HG03575 (cell line): Measurements from ENCODE around the gene PTPRG.

ENCODE experiments used
- ATAC-seq: cut with Tn5 transposase; IDR thresholded peaks from one replicate; pipeline ENCODE4 v1.9.1; 2021; ENCODE audit not compliant: unreplicated experiment, insufficient number of reproducible peaks, low FRiP score; ENCODE audit errors: extremely low read depth

Gene PTPRG

DNA sequence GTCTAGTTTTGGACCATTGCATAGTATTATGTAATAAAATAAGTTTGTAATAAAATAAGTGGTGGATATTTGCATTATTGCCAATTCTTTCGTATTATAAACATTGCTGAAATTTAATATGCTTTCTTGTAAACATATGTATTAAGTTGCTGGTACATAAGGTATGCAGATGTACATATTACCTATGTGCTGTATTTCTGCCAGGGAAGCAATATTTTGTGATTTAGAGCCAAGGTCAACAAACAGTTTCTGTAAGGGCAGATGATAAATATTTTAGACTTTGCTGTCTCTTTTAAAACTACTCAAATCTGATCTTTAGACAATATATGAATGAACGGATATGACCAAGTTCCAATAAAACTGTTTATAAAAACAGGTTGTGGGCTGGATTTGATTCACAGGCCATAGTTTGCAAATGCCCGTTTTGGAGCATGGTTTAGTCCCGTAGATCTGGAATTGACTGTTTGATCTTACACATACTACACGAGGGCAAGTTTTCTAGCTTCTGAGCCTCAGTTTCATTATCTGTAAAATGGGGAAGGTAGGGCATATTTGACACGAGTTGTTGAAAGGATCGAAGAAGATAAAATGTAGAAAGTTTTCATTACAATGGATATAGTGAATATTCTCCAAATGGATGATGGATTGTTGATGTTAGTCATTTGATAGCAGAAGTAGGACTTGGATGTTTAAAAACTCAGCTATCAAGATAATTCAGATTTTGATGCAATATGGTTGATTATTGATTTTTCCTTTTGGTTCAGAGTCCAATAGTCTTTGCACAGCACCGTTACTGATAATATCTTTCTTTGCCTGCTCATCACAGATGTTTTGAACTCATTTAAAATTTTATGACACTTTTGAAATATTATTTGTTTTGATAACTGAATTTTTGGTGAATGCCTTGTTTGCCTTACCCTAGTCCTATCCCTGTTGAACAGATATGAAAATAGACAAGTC is 417.4 kb downstream of the PTPRG start:
- ATAC-seq, result no peak

DNA sequence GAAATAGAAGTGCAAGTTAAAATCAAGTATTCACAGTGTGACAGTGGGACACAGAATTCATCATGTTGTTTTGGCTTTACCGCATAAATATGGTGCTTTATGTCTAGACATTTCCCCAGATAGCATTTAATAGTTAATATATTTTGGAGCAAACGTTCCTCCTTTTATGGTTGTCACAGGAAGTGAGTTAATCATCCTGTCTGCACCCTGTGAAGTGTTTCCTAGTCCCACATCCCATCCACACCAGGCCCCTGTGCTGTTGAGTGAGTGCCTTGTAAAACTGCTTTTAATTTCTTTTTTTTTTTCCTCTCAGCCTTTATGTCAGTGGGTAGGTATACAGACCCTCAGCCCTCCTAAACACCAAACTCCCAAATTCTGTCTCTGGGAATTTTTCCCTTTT is 418.3 kb downstream of the PTPRG start:
- ATAC-seq, result no peak

DNA sequence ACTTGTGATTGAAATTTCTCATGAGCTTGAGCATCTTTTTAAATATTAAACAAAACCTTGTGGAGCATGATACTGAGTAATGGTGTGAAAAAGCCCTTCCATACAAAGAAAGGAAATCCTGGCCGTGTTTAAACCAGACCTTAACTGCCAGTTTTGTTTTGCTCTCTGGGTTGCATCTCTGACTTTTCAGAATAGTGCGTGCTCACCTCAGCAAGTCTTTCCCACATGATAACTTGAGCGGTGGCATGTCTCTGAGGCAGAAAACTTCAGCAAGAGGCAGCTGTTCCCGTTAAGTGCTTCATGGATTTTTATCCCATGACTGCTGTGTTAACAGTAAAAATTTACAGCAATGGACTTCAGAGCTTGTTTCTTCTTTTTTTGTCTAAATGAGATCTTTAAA is 418.7 kb downstream of the PTPRG start:
- ATAC-seq, result no peak

DNA sequence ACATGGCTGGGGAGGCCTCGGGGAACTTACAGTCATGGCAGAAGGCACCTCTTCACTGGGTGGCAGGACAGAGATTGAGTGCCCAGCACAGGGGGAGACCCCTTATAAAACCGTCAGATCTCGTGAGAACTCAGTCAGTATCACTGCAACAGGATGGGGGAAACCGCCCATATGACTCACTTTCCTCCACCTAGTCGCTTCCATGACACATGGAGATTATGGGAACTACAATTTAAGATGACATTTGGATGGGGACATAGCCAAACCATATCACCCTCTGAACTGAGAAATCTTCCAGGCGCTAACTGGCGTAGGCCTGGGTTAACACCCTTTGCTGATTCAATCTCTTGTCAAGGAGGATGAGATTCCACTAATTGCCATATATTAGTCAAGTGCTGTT is 419.7 kb downstream of the PTPRG start:
- ATAC-seq, result no peak

- ATAC-seq, result no peak
These were observed 422.1 kb downstream of the PTPRG start for GRCh38 chr3:61983479-61983878.

- ATAC-seq, result no peak
These were observed 423.6 kb downstream of the PTPRG start for GRCh38 chr3:61985020-61985419.

DNA sequence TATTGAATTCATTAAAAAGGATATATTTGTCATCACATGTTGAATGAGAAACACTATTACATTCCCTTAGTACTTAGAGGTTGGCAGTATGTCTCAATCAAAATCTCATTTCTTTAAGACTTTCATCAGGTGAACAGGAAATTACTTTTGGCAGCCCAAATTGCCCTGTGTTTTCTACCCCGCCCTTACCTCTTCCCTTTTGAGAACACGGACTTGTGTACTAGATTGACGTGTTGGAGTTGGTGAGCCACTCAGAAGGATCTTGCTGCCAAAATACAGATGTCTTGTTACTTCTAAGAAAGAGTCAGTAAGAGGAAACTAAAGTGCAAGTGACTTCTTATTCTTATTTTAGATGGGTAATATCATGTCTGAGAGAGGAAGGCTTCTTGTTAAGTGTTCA is 425.1 kb downstream of the PTPRG start:
- ATAC-seq, result no peak

DNA sequence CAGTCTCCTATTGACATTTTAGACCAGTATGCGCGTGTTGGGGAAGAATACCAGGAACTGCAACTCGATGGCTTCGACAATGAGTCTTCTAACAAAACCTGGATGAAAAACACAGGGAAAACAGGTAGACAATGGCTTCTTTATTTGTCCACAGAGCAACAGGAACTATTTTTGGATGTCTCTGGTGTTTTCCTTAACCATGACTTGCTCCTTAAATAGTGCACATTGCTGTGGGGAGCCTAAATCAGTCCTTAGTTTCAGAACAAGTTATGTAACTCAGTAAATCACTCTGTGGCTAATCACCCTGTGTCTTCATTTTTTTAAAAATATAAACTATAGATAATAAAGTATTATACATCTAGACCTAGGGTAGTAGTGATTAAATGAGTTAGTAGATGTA is 428.3 kb downstream of the PTPRG start:
- ATAC-seq, result no peak

DNA sequence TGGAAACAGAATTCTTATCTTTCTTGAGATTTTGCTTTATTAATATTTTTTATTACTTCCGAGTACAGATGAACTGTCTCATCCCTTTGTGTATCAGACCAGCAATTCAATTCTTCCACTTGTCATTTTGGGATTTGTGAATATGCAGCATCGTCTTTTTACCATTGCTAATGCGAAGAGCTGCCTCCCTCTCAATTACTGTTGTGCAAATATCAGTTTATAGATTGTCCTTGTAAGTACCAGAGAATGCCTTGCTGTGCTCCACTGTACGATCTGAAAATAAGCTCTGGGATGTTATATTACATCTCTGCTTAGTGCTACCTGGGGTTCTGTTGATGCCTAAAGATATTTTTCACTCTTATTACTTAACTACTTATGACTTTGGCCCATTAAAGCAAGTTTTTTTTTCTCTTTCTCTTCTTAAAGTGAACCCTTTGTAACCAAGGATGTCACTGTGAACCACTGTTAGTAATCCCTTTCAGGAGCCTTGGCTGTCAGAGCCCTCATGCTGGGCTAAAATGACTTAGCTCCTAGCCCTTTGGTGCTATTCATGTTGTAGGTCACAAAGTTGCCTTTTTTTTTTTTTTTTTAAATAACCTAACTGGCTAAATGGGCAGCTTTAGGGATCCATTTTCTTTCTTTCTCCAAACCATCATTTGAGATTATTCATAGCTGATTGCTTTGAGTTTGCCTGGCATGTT is 429.1 kb downstream of the PTPRG start:
- no peak for ATAC-seq

DNA sequence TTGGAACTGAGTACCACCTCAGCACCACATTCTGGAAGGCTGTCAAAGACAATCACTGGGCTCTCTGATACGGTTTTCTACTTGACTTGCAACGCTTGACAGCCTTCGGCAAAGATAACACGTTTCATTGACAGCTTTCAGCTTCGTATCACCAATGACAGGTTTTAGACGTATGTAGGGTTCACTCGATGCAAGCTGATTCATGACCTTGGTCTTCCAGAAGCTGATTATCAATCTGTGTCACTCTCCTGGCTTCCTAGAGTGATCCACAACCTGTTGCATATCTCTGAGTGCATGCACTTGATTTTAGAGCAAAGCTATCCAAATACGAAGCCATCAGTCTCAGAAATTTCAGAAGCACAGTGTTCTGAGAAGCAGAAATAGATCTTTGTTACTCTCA is 430.3 kb downstream of the PTPRG start:
- no peak for ATAC-seq

- ATAC-seq, result no peak
These were observed 435.0 kb downstream of the PTPRG start for GRCh38 chr3:61996366-61996765.

DNA sequence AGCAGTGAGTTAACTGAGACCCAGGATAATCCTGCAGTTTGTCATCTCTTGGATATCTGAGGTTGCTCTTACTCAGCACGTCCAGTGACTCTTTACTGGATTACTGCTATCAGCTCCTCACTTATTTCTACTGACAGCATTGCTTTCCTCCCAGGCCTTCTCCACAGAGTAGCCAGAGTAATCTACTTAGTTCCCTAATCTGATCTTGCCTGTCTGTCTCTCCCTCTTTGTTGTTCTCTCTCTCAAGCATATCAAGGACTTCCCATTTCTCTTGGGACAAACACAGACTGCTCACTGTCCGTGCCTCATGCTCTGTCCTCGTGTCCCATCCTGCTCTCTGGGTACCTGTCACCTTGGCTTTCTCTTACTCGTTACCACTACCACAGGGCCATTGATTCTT is 435.7 kb downstream of the PTPRG start:
- no peak for ATAC-seq

DNA sequence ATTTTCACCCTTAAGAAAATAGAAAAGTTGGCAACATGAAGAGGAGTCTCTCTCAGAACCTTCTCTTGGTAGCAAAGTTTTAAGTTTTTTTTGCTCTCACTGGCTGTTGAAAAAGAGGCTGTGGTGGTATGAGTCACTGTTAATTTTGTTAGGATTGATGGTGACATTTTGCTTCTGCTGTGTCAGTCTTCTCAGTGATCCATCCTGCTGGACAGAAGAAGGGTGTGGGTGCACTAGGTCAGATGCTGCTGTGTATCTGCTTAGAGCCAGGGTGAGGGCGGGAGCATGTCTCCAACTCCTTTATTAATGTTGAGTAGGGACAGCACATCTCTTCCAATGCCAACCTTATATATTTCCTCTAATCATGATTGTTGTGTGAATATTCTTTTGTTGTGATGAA is 442.5 kb downstream of the PTPRG start:
- ATAC-seq, result no peak

DNA sequence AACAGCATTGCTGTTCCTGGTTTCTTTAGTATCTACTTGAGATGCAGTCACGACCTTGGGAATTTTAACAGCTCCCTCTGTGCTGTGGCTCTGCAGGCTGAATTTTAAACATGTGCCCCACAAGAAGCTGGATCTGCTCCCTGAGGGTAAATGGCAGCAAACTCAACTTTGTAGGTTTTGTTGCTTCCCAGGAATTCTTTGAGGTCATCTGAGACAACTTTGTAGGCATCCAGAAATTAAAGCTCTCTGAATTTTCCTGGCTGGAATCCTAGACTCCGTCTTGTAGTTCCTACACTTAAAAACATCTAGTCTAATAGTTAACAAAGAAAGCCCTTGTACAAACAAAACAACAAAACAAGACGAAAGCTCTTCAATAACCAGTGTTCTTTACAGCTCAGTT is 445.7 kb downstream of the PTPRG start:
- ATAC-seq, result no peak

- no peak for ATAC-seq
These were observed 449.6 kb downstream of the PTPRG start for GRCh38 chr3:62010989-62011388.

DNA sequence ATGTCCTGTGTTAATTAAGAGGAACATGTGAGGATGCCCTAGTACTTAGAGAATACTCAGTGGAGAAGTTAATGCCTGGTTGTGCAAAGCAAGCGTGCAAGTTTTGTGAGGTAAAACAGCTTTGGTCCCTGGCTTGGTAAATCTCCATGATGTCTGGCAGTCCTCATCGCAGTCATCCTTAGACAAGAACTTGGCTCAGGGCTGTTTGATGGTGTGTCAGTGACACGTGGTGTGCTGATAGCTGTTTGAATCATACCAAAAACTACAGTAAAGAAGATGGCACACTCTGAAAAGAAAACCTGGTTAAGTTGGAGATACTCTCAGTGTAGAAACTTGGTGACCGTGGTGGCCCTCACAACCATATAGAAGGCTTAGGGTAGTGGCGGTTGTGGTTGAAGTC is 450.3 kb downstream of the PTPRG start:
- no peak for ATAC-seq

- no peak for ATAC-seq
These were observed 452.6 kb downstream of the PTPRG start for GRCh38 chr3:62013951-62014350.

DNA sequence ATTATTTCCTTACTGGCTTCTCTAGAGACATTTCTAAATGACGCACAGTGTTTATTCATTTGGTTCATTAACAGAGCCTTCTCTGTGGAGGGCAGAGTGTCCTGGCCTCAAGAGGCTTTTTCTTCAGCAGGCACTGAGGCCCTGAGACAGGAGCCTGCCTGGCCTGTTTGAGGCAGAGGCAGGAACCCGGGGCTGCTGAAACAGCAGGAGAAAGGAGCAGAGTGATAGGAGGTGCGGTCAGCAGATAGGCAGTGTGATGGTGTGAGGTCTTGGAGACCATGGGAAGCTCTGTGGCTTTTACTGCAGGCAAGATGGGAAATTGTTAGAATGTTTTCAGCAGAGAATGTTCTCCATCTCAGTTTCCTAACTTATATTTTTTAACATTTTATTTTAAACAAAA is 453.7 kb downstream of the PTPRG start:
- no peak for ATAC-seq

DNA sequence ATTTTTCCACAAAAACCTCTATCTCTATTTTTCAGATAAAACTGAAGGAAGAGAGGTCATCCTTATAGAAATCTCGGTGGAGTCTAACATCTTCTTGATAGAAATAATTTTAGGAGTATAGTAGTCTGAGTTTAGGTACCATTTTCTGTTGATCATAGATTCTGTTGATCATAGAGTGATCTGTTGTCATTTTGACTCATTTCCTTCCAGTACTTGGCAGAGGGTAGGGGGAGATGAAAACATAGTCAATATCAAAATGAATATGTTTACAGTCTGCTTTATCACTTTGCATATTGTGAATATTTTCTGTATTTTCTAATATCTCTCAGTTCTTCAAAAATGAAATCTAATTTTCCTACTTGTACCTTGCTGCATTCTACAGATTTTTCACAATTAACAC is 458.5 kb downstream of the PTPRG start:
- no peak for ATAC-seq

DNA sequence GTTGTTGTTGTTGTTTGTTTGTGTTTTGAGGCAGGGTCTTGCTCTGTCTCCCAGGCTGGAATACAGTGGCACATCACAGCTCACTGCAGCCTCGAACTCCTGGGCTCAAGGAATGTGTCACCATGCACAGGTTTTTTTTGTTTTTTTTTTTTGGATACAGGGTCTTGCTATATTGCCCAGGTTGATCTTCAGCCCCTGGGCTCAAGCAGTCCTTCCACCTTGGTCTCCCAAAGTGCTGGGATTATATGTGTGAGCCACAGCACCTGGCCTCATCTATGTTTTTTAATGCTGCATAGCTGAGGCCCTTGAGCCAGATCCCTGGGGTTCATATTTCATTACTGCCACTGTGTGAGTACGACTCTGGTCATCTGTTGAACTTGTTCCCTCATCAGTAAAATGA is 459.3 kb downstream of the PTPRG start:
- ATAC-seq, result no peak
